ENCODE measurements around the gene C20orf96.
"Not testable (repeated sequence)": the region's sequence is repeated elsewhere in the genome, so short reads cannot be mapped to it uniquely, and the experiment has no call there.

C20orf96 gene

DNA sequence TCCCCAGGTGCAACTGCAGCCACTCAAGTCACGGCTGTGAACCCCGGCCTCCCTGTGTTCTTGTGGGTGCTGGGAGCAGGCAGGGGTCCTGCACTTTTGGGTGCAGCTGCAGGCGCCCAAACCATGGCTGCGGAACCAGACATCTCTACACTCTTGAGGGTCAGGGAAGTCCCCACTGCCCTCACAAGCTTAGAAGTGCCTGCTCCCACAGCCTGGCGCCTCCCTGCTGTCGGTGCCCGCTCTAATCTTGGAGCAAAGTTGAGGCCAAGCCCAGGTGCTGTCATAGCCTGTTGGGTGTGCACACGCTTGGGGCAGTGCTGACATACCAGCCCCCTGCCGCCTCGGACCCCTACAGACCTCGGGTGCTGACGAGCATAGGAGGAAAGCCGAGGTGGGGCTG is 26.8 kb downstream of the C20orf96 start:
- DNase-seq, result no peak
- Histone ChIP-seq H3K4me1 (ENCODE audit: control insufficient read depth, insufficient read depth, low read length, poor library complexity, severe bottlenecking) (peaks cover 8% of the 10 kb centered on the region), H3K4me3 (ENCODE audit: insufficient read depth, low read depth, low read length, poor library complexity, severe bottlenecking) (no peak overlapping the region), H3K9me3 (ENCODE audit: control insufficient read depth, low read length) (no peaks in the 10 kb centered on the region), H3K27ac (ENCODE audit: insufficient read depth, low read length, poor library complexity, severe bottlenecking) (no peak overlapping the region), H3K36me3 (ENCODE audit: control insufficient read depth, insufficient read depth, low read length) (no peaks in the 10 kb centered on the region), H3K27me3 (replicated peaks; ENCODE audit: control insufficient read depth, insufficient read depth, low read length, poor library complexity, severe bottlenecking) (no peaks in the 10 kb centered on the region)

DNA sequence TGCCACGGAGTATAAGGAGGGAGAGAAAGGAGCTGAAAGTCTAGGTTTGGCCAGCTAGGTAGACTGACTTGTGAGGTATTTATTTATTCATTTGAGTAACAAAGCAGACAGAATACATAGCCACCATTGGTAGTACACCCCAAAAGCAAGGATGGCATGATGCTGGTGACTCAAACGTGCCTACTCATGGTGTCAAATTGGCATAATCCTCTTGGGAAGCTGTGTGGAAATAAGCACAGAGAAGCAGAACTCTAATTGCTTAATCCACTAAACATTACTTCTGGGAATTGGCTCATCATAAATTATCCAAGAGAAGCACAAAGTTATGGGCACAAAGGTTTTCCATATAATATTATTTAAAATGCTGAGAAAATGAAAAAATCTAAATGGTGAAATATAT is 30.6 kb downstream of the C20orf96 start:
- H3K36me3 ChIP-seq (ENCODE audit: control insufficient read depth, insufficient read depth, low read length), result no peaks in the 10 kb centered on the region
- no peaks in the 10 kb centered on the region for H3K9me3 ChIP-seq (ENCODE audit: control insufficient read depth, low read length)
- no peaks in the 10 kb centered on the region for H3K4me1 ChIP-seq (ENCODE audit: control insufficient read depth, insufficient read depth, low read length, poor library complexity, severe bottlenecking)
- H3K4me3 ChIP-seq (ENCODE audit: insufficient read depth, low read depth, low read length, poor library complexity, severe bottlenecking), result no peak overlapping the region
- DNase-seq, result no peak
- H3K27ac ChIP-seq (ENCODE audit: insufficient read depth, low read length, poor library complexity, severe bottlenecking), result no peak overlapping the region
- H3K27me3 ChIP-seq (replicated peaks; ENCODE audit: control insufficient read depth, insufficient read depth, low read length, poor library complexity, severe bottlenecking), result no peaks in the 10 kb centered on the region

DNA sequence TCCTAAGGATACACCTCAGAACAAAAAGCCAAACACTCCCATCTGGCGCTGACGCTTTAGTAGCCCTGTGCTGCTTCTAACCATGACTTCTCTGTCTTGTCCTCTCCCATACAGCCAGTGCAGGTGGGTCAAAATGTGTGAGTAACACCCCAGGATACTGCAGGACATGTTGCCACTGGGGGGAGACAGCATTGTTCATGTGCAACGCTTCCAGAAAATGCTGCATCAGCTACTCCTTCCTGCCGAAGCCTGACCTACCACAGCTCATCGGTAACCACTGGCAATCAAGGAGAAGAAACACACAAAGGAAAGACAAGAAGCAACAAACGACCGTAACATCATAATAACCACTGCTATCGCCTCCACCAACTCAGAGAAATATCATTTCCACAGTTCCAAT is 31.6 kb downstream of the C20orf96 start:
- Histone ChIP-seq H3K27ac (ENCODE audit: insufficient read depth, low read length, poor library complexity, severe bottlenecking) (no peak overlapping the region), H3K4me3 (ENCODE audit: insufficient read depth, low read depth, low read length, poor library complexity, severe bottlenecking) (no peak overlapping the region), H3K36me3 (ENCODE audit: control insufficient read depth, insufficient read depth, low read length) (no peaks in the 10 kb centered on the region), H3K4me1 (ENCODE audit: control insufficient read depth, insufficient read depth, low read length, poor library complexity, severe bottlenecking) (no peaks in the 10 kb centered on the region), H3K27me3 (replicated peaks; ENCODE audit: control insufficient read depth, insufficient read depth, low read length, poor library complexity, severe bottlenecking) (no peaks in the 10 kb centered on the region), H3K9me3 (ENCODE audit: control insufficient read depth, low read length) (no peaks in the 10 kb centered on the region)
- DNase-seq, result no peak

DNA sequence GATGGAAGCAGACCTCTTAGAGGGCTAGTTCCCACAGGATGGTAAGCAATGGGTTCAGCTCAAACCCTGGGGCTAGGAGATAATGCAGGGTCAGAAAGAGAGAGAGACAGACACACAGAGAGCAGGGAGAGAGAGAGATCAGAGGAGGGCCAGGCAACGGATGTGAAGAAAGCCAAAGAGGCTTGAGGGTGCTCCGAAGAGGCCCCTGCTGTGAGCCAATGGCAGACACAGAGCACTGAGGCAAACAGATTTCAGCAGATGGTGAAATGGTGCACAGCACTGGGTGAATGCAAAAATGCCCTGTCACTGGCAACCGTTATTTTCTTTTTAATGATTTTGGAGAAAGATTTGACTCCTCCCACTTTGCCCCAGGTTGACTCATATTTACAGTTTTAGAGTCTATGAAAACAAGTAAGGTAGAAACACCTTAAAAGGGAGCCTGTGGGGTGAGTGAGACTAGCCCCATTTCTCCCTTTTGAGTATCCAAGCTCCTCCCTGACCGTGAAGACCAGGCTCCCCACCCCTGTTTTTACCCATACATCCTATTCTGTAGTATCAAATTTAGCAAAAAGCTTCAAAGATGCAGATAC is 32.2 kb downstream of the C20orf96 start:
- Histone ChIP-seq H3K27me3 (replicated peaks; ENCODE audit: control insufficient read depth, insufficient read depth, low read length, poor library complexity, severe bottlenecking) (no peaks in the 10 kb centered on the region), H3K4me1 (ENCODE audit: control insufficient read depth, insufficient read depth, low read length, poor library complexity, severe bottlenecking) (no peaks in the 10 kb centered on the region), H3K27ac (ENCODE audit: insufficient read depth, low read length, poor library complexity, severe bottlenecking) (no peak overlapping the region), H3K9me3 (ENCODE audit: control insufficient read depth, low read length) (no peaks in the 10 kb centered on the region), H3K36me3 (ENCODE audit: control insufficient read depth, insufficient read depth, low read length) (no peaks in the 10 kb centered on the region), H3K4me3 (ENCODE audit: insufficient read depth, low read depth, low read length, poor library complexity, severe bottlenecking) (no peak overlapping the region)
- no peak for DNase-seq

DNA sequence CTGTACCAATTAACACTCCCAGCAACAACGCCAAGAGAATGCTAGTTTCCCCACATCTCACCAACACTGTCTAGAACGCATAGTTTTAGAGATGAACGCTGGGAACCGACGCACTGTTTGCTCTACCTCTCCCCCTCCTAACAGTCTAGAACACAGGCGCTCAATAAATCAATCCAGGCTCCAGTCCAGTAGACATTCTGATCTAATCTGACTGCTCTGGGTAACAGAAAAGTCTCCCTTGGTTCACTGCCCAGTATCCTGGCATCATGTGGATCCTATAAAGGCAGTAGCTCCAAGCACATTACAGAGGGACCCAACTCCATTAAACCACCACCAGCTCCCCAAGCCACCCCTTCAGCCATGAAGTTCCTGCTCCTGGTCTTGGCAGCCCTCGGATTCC is 33.1 kb downstream of the C20orf96 start, which contains the start of gene DEFB132:
Gene DEFB132, plus strand, starts transcription at position 306 of the 400 bp plus-strand sequence. Its CDS starts 55 bp downstream, at position 361.
- no peak for DNase-seq
- no peaks in the 10 kb centered on the region for H3K27me3 ChIP-seq (replicated peaks; ENCODE audit: control insufficient read depth, insufficient read depth, low read length, poor library complexity, severe bottlenecking)
- H3K27ac ChIP-seq (ENCODE audit: insufficient read depth, low read length, poor library complexity, severe bottlenecking), result no peak within 1 kb of the TSS
- no peaks in the 10 kb centered on the region for H3K36me3 ChIP-seq (ENCODE audit: control insufficient read depth, insufficient read depth, low read length)
- H3K4me1 ChIP-seq (ENCODE audit: control insufficient read depth, insufficient read depth, low read length, poor library complexity, severe bottlenecking), result no peaks in the 10 kb centered on the region
- H3K9me3 ChIP-seq (ENCODE audit: control insufficient read depth, low read length), result no peaks in the 10 kb centered on the region
- no peak within 1 kb of the TSS for H3K4me3 ChIP-seq (ENCODE audit: insufficient read depth, low read depth, low read length, poor library complexity, severe bottlenecking)

DNA sequence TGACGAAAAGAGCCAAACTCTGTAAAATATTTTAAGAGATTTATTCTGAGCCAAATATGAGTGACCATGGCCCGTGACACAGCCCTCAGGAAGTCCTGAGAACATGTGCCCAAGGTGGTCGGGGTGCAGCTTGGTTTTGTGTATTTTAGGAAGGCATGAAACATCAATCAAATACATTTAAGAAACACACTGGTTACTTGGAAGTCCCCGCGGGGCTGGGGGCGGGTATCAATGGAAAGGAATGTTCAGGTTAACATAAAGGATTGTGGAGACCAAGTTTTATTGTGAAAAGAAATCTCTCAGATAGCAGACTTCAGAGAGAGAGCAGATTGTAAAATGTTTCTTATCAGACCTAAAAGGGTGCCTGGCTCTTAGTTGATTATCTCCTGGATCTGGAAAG is 37.1 kb downstream of the C20orf96 start:
- H3K4me3 ChIP-seq (ENCODE audit: insufficient read depth, low read depth, low read length, poor library complexity, severe bottlenecking); H3K27ac ChIP-seq (ENCODE audit: insufficient read depth, low read length, poor library complexity, severe bottlenecking); H3K4me1 ChIP-seq (ENCODE audit: control insufficient read depth, insufficient read depth, low read length, poor library complexity, severe bottlenecking); H3K9me3 ChIP-seq (ENCODE audit: control insufficient read depth, low read length); H3K27me3 ChIP-seq (replicated peaks; ENCODE audit: control insufficient read depth, insufficient read depth, low read length, poor library complexity, severe bottlenecking); H3K36me3 ChIP-seq (ENCODE audit: control insufficient read depth, insufficient read depth, low read length); DNase-seq: not testable (repeated sequence)

DNA sequence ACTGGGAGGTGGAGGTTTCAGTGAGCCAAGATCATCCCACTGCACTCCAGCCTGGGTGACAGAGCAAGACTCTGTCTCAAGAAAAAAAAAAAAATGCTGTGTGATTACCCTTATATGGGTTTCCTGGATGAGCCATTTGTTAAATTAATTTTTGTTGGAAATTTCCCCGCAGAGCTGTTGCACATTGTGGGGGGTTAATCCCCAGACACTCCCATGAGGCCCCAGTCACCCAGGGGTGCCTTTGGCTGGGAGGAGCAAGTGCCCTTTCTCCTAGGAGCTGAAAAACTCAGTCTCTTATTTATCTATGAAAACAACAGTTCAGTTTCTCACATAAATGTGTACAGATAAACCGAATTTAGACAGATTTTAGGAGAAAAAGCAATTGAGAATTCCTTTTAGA is 37.7 kb downstream of the C20orf96 start:
- Histone ChIP-seq H3K9me3 (ENCODE audit: control insufficient read depth, low read length) (no peaks in the 10 kb centered on the region), H3K4me3 (ENCODE audit: insufficient read depth, low read depth, low read length, poor library complexity, severe bottlenecking) (no peak overlapping the region), H3K27ac (ENCODE audit: insufficient read depth, low read length, poor library complexity, severe bottlenecking) (no peak overlapping the region), H3K36me3 (ENCODE audit: control insufficient read depth, insufficient read depth, low read length) (no peaks in the 10 kb centered on the region), H3K4me1 (ENCODE audit: control insufficient read depth, insufficient read depth, low read length, poor library complexity, severe bottlenecking) (no peaks in the 10 kb centered on the region), H3K27me3 (replicated peaks; ENCODE audit: control insufficient read depth, insufficient read depth, low read length, poor library complexity, severe bottlenecking) (no peaks in the 10 kb centered on the region)
- DNase-seq, result no peak

DNA sequence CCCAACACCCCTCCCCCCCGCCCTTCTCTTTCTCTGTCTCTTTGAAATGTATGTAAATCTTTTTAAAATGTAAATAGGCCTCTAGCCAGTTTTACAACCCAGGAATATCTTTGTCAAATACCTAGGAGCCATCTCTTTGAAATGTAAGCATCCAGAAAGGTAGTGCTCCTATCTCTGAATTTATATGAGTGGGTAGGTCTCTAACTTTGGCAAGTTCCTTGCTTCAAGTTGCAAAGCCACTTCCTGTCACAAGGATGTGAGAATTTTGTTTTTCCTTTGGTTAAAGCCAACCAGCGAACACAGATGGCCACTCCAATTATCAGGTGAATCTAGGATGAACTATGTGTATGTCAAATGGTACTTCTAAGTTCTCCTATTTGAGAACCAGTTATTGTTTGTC is 39.2 kb downstream of the C20orf96 start:
- H3K36me3 ChIP-seq (ENCODE audit: control insufficient read depth, insufficient read depth, low read length), result no peaks in the 10 kb centered on the region
- H3K27ac ChIP-seq (ENCODE audit: insufficient read depth, low read length, poor library complexity, severe bottlenecking), result no peak overlapping the region
- DNase-seq, result no peak
- H3K4me3 ChIP-seq (ENCODE audit: insufficient read depth, low read depth, low read length, poor library complexity, severe bottlenecking), result no peak overlapping the region
- H3K27me3 ChIP-seq (replicated peaks; ENCODE audit: control insufficient read depth, insufficient read depth, low read length, poor library complexity, severe bottlenecking), result no peaks in the 10 kb centered on the region
- H3K4me1 ChIP-seq (ENCODE audit: control insufficient read depth, insufficient read depth, low read length, poor library complexity, severe bottlenecking), result no peaks in the 10 kb centered on the region
- H3K9me3 ChIP-seq (ENCODE audit: control insufficient read depth, low read length), result no peaks in the 10 kb centered on the region

DNA sequence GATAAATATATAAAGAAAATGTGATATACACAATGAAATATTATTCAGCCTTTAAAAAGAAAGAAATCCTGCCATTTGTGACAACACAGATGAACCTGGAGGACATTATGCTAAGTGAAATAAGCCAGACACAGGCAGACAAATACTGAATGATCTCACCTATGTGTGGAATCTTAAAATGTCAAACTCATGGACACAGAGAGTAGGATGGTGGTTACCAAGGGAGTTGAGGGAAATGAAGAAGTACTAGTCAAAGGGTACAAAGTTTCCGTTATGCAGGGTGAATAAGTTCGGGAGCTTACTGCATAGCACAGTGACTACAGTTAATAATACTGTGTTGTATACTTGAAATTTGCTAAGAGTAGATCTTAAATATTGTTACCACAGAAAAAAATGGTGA is 47.6 kb downstream of the C20orf96 start:
- no peak for DNase-seq
- Histone ChIP-seq H3K4me1 (ENCODE audit: control insufficient read depth, insufficient read depth, low read length, poor library complexity, severe bottlenecking) (no peaks in the 10 kb centered on the region), H3K27me3 (replicated peaks; ENCODE audit: control insufficient read depth, insufficient read depth, low read length, poor library complexity, severe bottlenecking) (no peaks in the 10 kb centered on the region), H3K9me3 (ENCODE audit: control insufficient read depth, low read length) (no peaks in the 10 kb centered on the region), H3K4me3 (ENCODE audit: insufficient read depth, low read depth, low read length, poor library complexity, severe bottlenecking) (no peak overlapping the region), H3K36me3 (ENCODE audit: control insufficient read depth, insufficient read depth, low read length) (no peaks in the 10 kb centered on the region), H3K27ac (ENCODE audit: insufficient read depth, low read length, poor library complexity, severe bottlenecking) (no peak overlapping the region)

DNA sequence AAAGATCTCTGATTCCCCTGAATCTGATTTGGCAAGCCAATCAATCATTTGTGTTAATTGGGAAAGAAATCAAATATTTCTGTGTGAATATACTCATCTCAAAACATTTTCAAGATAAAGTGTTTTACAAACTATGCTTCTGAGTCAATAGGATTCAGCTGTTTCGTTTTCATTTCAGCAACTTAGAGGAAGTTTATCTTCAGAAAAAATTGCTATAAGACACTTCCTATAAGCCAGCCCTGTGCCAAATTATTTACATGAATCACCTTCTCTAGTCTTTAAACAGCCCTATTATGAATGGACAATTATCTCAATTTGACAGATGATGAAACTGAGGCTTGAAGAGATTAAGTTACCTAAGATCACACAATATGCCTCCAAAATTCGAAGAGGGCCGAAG is 52.6 kb downstream of the C20orf96 start:
- Histone ChIP-seq H3K9me3 (ENCODE audit: control insufficient read depth, low read length) (no peaks in the 10 kb centered on the region), H3K4me1 (ENCODE audit: control insufficient read depth, insufficient read depth, low read length, poor library complexity, severe bottlenecking) (no peaks in the 10 kb centered on the region), H3K27me3 (replicated peaks; ENCODE audit: control insufficient read depth, insufficient read depth, low read length, poor library complexity, severe bottlenecking) (no peaks in the 10 kb centered on the region), H3K27ac (ENCODE audit: insufficient read depth, low read length, poor library complexity, severe bottlenecking) (no peak overlapping the region), H3K4me3 (ENCODE audit: insufficient read depth, low read depth, low read length, poor library complexity, severe bottlenecking) (no peak overlapping the region), H3K36me3 (ENCODE audit: control insufficient read depth, insufficient read depth, low read length) (no peaks in the 10 kb centered on the region)
- DNase-seq, result no peak
